ENCODE data around the gene SLAIN1. TPM values are rescaled to one million over a fixed set of nuclear protein-coding genes. Genes with fewer than 3 reads are reported as not detected.
A peak's percentile ranks its signal among the peaks of the same experiment; 100 is the strongest.
"Not testable (repeated sequence)": the region's sequence is repeated elsewhere in the genome, so short reads cannot be mapped to it uniquely, and the experiment has no call there.

Gene SLAIN1
- total RNA-seq, 1 experiment from 2014 or later = 314 TPM

DNA sequence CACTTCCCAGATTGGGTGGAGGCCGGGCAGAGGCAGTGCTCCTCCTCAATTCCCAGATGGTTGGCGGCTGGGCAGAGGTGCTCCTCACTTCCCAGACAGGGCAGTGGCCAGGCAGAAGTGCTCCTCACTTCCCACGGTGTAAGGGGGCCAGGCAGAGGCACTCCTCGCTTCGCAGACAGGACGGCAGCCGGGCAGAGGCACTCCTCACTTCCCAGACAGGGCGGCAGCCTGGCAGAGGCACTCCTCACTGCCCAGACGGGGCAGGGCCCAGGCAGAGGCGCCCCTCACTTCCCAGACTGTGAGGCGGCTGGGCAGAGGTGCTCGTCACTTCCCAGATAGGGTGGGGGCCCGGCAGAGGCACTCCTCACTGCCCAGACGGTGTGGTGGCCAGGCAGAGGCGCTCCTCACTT is 36.6 kb upstream of the SLAIN1 start:
- TF ChIP-seq EZH2 (IDR thresholded peaks at IDR 0.05; ENCODE audit: borderline replicate concordance, low read depth, low read length, poor library complexity, severe bottlenecking) = no peak
- TF ChIP-seq, protein P1, sequence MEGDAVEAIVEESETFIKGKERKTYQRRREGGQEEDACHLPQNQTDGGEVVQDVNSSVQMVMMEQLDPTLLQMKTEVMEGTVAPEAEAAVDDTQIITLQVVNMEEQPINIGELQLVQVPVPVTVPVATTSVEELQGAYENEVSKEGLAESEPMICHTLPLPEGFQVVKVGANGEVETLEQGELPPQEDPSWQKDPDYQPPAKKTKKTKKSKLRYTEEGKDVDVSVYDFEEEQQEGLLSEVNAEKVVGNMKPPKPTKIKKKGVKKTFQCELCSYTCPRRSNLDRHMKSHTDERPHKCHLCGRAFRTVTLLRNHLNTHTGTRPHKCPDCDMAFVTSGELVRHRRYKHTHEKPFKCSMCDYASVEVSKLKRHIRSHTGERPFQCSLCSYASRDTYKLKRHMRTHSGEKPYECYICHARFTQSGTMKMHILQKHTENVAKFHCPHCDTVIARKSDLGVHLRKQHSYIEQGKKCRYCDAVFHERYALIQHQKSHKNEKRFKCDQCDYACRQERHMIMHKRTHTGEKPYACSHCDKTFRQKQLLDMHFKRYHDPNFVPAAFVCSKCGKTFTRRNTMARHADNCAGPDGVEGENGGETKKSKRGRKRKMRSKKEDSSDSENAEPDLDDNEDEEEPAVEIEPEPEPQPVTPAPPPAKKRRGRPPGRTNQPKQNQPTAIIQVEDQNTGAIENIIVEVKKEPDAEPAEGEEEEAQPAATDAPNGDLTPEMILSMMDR (conservative IDR thresholded peaks at IDR 0.05; ENCODE audit: low read depth, low read length) = no peak
- no TSS peak for BruUV-seq (replicated peaks)
- H3K9me3 ChIP-seq (ENCODE audit: low read depth, low read length, poor library complexity, severe bottlenecking) = peaks cover 7% of the 10 kb centered on the region
- ChIA-PET POLR2A (ENCODE audit: low non-redundant PET) (no interaction called here), CTCF (no interaction called here)
- no peaks in the 10 kb centered on the region for H3K36me3 ChIP-seq (ENCODE audit: insufficient read depth, low read length, poor library complexity, severe bottlenecking)
- DNase-seq (ENCODE audit: low spot score) = no peak
- no peak overlapping the region for H3K4me3 ChIP-seq (ENCODE audit: low read depth, low read length, poor library complexity, severe bottlenecking)
- no peaks in the 10 kb centered on the region for H3K4me1 ChIP-seq (ENCODE audit: insufficient read depth, low read length, poor library complexity, severe bottlenecking)
- intact Hi-C loops (cut with micrococcal nuclease; ENCODE audit: unreplicated experiment) = no loop called here
- H3K27ac ChIP-seq (ENCODE audit: low read depth, low read length, poor library complexity, severe bottlenecking) = no peak overlapping the region
- H3K27me3 ChIP-seq (replicated peaks; ENCODE audit: insufficient read depth, low read depth, low read length, poor library complexity) = no peaks in the 10 kb centered on the region

DNA sequence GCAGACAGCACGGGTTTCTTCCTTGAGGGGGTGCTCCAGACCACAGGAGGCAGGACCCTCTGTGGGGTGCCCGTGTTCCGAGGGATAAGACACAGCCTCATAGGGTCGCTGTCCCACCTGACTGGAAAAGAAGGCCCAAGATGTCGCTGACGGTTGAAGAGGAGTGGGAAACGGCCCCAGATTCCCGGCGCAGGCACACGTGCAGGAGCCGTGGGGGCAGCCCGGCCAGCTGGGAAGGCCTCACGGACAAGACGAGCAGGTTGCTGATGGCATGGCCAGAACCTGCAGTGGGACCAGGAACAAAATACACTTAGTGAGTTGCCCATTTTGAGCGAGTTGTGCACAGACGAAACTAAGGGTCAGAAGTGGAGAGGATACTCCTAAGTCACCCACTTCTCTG is 35.2 kb upstream of the SLAIN1 start:
- H3K27me3 ChIP-seq (replicated peaks; ENCODE audit: insufficient read depth, low read depth, low read length, poor library complexity); BruUV-seq (replicated peaks); H3K36me3 ChIP-seq (ENCODE audit: insufficient read depth, low read length, poor library complexity, severe bottlenecking); H3K9me3 ChIP-seq (ENCODE audit: low read depth, low read length, poor library complexity, severe bottlenecking); H3K4me3 ChIP-seq (ENCODE audit: low read depth, low read length, poor library complexity, severe bottlenecking); POLR2A ChIA-PET (ENCODE audit: low non-redundant PET); intact Hi-C loops (cut with micrococcal nuclease; ENCODE audit: unreplicated experiment); CTCF ChIA-PET; H3K27ac ChIP-seq (ENCODE audit: low read depth, low read length, poor library complexity, severe bottlenecking); DNase-seq (ENCODE audit: low spot score); H3K4me1 ChIP-seq (ENCODE audit: insufficient read depth, low read length, poor library complexity, severe bottlenecking): not testable (repeated sequence)

DNA sequence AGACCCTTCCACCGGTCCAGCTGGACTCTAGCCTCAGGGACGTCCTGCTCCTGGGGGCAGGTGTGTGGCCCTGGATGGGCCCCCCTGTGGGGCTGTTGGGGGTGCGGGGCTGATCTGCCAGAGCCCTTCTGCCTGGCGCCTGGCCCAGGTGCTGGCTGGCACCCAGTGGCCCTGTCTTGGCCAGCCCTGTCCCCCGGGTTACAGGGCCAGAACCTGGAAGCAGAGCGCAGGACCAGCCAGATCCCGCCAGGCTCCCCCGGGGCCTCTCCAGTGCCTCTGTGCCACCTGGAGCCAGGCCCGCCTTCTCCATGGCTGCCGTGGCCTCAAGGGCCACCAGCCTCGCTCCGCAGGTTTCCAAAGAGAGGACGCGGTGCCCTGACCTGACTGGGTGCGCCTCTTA is 34.7 kb upstream of the SLAIN1 start:
- H3K27me3 ChIP-seq (replicated peaks; ENCODE audit: insufficient read depth, low read depth, low read length, poor library complexity); H3K4me3 ChIP-seq (ENCODE audit: low read depth, low read length, poor library complexity, severe bottlenecking); BruUV-seq (replicated peaks); intact Hi-C loops (cut with micrococcal nuclease; ENCODE audit: unreplicated experiment); DNase-seq (ENCODE audit: low spot score); H3K27ac ChIP-seq (ENCODE audit: low read depth, low read length, poor library complexity, severe bottlenecking); POLR2A ChIA-PET (ENCODE audit: low non-redundant PET); H3K36me3 ChIP-seq (ENCODE audit: insufficient read depth, low read length, poor library complexity, severe bottlenecking); H3K9me3 ChIP-seq (ENCODE audit: low read depth, low read length, poor library complexity, severe bottlenecking); H3K4me1 ChIP-seq (ENCODE audit: insufficient read depth, low read length, poor library complexity, severe bottlenecking); CTCF ChIA-PET: not testable (repeated sequence)

DNA sequence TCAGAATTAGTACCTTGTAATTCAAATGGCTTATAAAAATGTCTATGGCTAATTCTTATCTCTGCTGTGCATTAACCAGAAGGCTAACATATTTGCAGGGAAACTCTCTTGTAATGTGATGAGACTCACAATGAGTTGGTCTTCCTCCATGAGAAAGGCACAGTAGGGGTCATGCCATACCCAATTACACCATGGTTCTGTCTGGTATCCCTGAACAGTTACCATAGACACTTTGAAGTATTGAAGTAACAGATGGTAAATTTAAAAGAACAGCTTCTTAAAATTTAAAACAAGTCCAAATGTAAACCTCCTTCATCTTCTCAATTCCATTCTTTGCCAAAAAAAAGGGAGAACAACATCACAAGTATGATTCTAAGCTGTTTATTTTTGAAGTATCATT is 22.6 kb upstream of the SLAIN1 start:
- POLR2A ChIA-PET (ENCODE audit: low non-redundant PET) = no interaction called here
- TF ChIP-seq EZH2 (IDR thresholded peaks at IDR 0.05; ENCODE audit: borderline replicate concordance, low read depth, low read length, poor library complexity, severe bottlenecking) = no peak
- TF ChIP-seq, protein P1 (conservative IDR thresholded peaks at IDR 0.05; ENCODE audit: low read depth, low read length) = no peak
- H3K4me3 ChIP-seq (ENCODE audit: low read depth, low read length, poor library complexity, severe bottlenecking) = no peak overlapping the region
- H3K4me1 ChIP-seq (ENCODE audit: insufficient read depth, low read length, poor library complexity, severe bottlenecking) = no peaks in the 10 kb centered on the region
- no peaks in the 10 kb centered on the region for H3K36me3 ChIP-seq (ENCODE audit: insufficient read depth, low read length, poor library complexity, severe bottlenecking)
- intact Hi-C loops (cut with micrococcal nuclease; ENCODE audit: unreplicated experiment) = no loop called here
- BruUV-seq (replicated peaks) = no TSS peak
- DNase-seq (ENCODE audit: low spot score) = peak; percentile 39
- H3K9me3 ChIP-seq (ENCODE audit: low read depth, low read length, poor library complexity, severe bottlenecking) = no peaks in the 10 kb centered on the region
- no peaks in the 10 kb centered on the region for H3K27me3 ChIP-seq (replicated peaks; ENCODE audit: insufficient read depth, low read depth, low read length, poor library complexity)
- CTCF ChIA-PET = no interaction called here
- H3K27ac ChIP-seq (ENCODE audit: low read depth, low read length, poor library complexity, severe bottlenecking) = no peak overlapping the region

All from A673 (cell line).